Activated T-cell treated with anti-CD3 and anti-CD28 coated beads for 24 hours (primary cell): ENCODE data around the gene ZNF83.
"Not testable (repeated sequence)": the region's sequence is repeated elsewhere in the genome, so short reads cannot be mapped to it uniquely, and the experiment has no call there.

Experiments
- DNase-seq: peaks from one replicate; pipeline ENCODE4 v3.0.0-alpha.2; 2020; ENCODE audit warnings: low read depth

ZNF83 gene

GRCh38 chr19:52639996-52640395 is 1.8 kb upstream of the ZNF83 start:
- no peak for DNase-seq

- no peak for DNase-seq
These were observed 446 bp upstream of the ZNF83 start for GRCh38 chr19:52638601-52639000.

DNA sequence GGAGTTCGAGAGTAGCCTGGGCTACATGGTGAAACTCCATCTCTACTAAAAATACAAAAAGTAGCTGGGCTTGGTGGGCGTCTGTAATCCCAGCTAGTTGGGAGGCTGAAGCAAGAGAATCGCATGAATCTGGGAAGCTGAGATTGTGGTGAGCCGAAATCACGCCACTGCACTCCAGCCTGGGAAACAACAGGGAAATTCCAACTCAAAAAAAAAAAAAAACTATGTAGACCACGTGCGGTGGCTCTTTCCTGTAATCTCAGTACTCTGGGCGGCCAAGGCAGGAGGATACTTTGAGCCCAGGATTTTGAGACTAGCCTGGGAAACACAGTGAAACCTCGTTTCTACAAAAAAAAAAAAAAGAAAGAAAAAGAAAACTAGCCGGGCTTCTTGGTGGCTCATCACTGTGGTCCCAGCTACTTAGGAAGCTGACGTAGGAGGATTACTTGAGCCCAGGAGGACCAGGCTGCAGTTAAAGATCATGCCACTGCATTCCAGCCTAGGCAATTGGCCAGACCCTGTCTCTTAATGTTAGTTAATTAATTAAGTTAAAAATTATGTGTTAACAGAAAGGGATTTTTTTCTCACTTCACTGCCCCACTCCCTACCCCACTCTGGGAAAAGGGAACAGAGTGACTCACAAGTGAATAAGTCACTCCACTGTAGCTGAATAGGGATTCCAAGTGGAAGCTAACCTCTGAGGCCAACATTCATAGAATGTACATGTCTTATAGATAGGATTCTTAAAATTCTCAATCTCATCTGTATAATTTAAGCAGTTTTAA is 2.2 kb downstream of the ZNF83 start:
- DNase-seq: no peak

DNA sequence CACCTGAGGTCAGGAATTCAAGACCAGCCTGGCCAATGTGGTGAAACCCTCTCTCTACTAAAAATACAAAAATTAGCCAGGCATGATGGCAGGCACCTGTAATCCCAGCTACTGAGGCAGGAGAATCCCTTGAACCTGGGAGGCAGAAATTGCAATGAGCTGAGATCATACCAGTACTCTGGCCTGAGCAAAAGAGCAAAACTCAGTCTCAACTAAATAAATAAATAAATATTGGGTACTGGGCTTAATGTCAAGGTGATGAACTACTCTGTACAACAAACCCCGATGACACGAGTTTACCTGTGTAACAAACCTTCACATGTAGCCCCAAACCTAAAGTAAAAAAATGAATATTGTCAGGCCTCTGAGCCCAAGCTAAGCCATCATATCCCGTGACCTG is 10.7 kb downstream of the ZNF83 start:
- DNase-seq: not testable (repeated sequence)

GRCh38 chr19:52626915-52627314 is 11.2 kb downstream of the ZNF83 start:
- no peak for DNase-seq

- no peak for DNase-seq
These were observed 15.9 kb downstream of the ZNF83 start for GRCh38 chr19:52622261-52622660.

GRCh38 chr19:52621376-52621775 is 16.8 kb downstream of the ZNF83 start:
- DNase-seq: no peak

DNA sequence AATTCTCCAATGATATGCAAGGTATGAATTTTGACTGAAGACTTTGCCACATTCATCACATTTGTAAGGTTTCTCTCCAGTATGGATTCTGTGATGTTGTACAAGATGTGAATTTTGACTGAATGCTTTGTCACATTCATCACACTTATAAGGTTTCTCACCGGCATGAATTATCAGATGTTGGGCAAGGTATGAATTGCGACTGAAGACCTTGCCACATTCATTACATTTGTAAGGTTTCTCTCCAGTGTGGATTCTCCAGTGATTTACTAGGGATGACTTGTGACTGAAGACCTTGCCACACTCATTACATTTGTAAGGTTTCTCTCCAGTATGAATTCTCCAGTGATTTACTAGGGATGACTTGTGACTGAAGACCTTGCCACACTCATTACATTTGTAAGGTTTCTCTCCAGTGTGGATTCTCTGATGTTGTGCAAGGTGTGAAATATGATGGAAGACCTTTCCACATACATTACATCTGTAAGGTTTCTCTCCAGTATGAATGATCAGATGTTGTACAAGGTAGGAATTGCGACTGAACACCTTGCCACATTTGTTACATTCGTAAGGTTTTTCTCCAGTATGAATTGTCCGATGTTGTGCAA is 24.8 kb downstream of the ZNF83 start:
- DNase-seq: no peak

- no peak for DNase-seq
These were observed 34.5 kb downstream of the ZNF83 start for GRCh38 chr19:52603558-52604207.

- no peak for DNase-seq
These were observed 35.2 kb downstream of the ZNF83 start for GRCh38 chr19:52602941-52603340.

DNA sequence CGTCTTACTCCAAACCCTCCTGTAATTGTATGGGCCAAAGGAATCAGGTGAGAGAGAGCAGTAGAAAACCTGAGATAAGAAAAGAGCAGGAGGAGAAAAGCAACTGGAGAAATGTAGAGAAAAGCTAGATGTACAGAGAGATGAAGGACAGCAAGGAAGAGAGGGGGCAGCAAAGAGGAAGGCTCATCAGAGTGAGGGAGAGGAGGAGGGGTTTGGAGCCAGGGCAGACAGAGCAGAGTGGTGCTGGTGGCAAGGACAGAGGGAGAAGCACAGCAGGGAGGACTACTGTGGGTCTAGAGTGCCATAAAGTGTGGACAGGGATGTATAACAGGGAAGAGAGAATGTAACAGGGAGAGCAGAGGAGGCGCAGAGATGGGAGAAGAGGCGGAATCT is 36.2 kb downstream of the ZNF83 start:
- not testable (repeated sequence) for DNase-seq

- DNase-seq: peak; percentile 92
These were observed 36.9 kb downstream of the ZNF83 start for GRCh38 chr19:52601025-52601973.

DNA sequence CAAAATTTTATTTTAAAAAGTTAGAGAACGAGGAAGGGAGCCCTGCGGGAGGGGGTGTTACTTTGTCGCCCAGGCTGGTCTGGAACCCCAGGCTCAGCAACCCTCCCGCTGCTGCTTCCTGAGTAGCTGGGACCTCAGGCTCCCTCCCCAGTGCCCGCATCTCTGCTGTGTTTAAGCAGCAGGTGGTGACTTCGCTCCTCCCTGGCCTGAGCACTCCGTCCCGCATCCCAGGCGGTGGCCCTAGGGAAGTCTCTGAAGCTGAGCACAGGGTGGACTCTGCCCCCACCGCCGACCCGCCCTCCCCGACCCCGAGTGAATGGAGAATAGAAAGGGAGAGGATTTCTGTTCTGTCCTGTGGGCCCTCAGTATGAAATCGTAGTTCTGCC is 37.5 kb downstream of the ZNF83 start:
- DNase-seq: no peak

GRCh38 chr19:52599241-52599640 is 38.9 kb downstream of the ZNF83 start:
- DNase-seq: no peak

DNA sequence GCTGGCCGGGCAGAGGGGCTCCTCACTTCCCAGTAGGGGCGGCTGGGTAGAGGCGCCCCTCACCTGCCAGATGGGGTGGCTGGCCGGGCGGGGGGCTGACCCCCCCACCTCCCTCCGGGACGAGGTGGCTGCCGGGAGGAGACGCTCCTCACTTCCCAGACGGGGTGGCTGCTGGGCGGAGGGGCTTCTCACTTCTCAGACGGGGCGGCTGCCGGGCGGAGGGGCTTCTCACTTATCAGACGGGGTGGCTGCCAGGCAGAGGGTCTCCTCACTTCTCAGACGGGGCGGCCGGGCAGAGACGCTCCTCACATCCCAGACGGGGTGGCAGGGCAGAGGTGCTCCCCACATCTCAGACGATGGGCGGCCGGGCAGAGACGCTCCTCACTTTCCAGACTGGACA is 44.7 kb downstream of the ZNF83 start:
- not testable (repeated sequence) for DNase-seq

GRCh38 chr19:52592301-52592700 is 45.9 kb downstream of the ZNF83 start:
- no peak for DNase-seq

DNA sequence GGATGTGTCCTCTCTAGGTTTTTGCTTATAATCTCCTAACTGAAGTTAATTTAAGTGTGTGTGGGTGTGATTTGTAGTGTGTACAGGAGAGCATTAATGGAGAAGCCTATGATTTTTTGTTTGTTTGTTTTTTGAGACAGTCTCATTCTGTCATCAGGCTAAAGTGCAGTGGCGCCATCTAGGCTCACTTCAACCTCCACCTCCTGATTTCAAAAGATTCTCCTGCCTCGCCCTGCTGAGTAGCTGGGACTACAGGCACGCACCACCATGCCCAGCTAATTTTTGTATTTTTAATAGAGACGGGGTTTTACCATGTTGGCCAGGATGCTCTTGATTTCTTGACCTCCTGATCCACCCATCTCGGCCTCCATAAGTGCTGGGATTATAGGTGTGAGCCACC is 47.4 kb downstream of the ZNF83 start:
- no peak for DNase-seq

DNA sequence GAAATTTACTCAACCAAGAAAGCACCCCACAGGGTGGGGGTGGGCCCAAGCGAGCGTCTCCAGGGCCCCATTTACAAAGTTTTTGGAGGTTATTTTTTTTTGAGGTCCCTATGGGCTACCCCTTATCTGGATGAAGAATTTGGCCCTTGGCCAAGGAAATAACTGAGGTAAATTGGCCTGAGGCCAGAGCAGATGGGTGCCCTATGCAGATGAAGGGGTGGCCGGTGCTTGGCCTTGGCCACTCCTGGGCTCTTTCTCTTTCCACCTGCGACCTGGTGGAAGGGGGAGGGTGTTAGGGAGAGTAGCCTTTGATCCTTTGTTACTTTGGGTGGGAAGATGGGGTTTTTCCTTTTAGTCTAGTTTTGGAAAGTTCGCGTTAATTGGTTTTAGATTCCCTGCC is 52.6 kb downstream of the ZNF83 start:
- no peak for DNase-seq

- DNase-seq: no peak
These were observed 53.3 kb downstream of the ZNF83 start for GRCh38 chr19:52584736-52585440.

- peak; percentile 93 for DNase-seq
These were observed 67.9 kb downstream of the ZNF83 start, which contains the start of gene ZNF701 for GRCh38 chr19:52570000-52570861. ZNF701 (plus strand) TSS chr19:52570287; CDS start chr19:52574148, 3,861 bp downstream.
